ENCODE measurements around the gene GINS3. TPM values are rescaled to one million over a fixed set of nuclear protein-coding genes. Genes with fewer than 3 reads are reported as not detected.

Gene GINS3
- total RNA-seq, 1 experiment from 2014 or later, result 7.3 TPM

DNA sequence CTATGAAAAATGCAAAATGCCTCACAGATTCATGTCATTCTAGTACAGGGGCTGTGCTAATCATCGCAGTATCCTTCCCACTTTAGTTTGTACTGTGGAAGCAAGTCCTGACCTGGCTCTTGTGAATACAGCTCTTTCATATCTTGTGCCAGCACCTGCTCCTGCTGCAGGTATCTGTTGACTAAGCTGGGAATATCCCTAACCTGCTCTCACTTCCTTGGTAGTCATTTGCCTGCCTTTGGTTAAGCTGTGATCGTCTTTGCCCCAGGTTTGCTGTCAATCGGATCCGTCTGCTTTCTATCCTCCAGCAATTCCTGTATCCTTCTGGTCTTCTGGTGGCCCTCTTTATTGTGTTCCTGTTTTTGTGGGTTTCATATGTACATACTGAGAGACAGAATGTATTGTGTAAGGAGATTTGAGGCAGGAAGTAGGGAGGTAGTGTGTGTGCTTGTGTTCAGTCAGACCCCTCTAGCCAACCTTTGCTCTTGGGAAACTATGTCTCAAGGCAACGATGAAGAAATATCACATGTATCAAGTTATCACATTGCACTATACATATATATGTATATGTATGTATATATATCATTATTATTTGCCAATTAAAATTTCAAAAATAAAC is 7.7 kb upstream of the GINS3 start:
- ChIA-PET POLR2A (no interaction called here), CTCF (no interaction called here)
- Mint-ChIP-seq H3K27ac (no peak overlapping the region), H3K9me3 (peaks cover 3% of the 10 kb centered on the region), H3K36me3 (no peaks in the 10 kb centered on the region), H3K4me3 (no peak overlapping the region), H3K27me3 (ENCODE audit: low read depth) (peaks cover 22% of the 10 kb centered on the region), H3K4me1 (no peaks in the 10 kb centered on the region)
- TF ChIP-seq, protein P1, sequence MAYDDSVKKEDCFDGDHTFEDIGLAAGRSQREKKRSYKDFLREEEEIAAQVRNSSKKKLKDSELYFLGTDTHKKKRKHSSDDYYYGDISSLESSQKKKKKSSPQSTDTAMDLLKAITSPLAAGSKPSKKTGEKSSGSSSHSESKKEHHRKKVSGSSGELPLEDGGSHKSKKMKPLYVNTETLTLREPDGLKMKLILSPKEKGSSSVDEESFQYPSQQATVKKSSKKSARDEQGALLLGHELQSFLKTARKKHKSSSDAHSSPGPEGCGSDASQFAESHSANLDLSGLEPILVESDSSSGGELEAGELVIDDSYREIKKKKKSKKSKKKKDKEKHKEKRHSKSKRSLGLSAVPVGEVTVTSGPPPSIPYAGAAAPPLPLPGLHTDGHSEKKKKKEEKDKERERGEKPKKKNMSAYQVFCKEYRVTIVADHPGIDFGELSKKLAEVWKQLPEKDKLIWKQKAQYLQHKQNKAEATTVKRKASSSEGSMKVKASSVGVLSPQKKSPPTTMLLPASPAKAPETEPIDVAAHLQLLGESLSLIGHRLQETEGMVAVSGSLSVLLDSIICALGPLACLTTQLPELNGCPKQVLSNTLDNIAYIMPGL (CRISPR knock-in tag; IDR thresholded peaks at IDR 0.05), result no peak
- no peak for TF ChIP-seq SOX15 (CRISPR knock-in tag; IDR thresholded peaks at IDR 0.05)
- no peak for TF ChIP-seq PRRX2 (CRISPR knock-in tag; IDR thresholded peaks at IDR 0.05)
- TF ChIP-seq, protein P2, sequence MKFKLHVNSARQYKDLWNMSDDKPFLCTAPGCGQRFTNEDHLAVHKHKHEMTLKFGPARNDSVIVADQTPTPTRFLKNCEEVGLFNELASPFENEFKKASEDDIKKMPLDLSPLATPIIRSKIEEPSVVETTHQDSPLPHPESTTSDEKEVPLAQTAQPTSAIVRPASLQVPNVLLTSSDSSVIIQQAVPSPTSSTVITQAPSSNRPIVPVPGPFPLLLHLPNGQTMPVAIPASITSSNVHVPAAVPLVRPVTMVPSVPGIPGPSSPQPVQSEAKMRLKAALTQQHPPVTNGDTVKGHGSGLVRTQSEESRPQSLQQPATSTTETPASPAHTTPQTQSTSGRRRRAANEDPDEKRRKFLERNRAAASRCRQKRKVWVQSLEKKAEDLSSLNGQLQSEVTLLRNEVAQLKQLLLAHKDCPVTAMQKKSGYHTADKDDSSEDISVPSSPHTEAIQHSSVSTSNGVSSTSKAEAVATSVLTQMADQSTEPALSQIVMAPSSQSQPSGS (CRISPR knock-in tag; IDR thresholded peaks at IDR 0.05; ENCODE audit: borderline replicate concordance, low read depth), result no peak
- no peak for TF ChIP-seq NFATC4 (CRISPR knock-in tag; IDR thresholded peaks at IDR 0.05)
- TF ChIP-seq EMX1 (CRISPR knock-in tag; IDR thresholded peaks at IDR 0.05), result no peak
- no peak for TF ChIP-seq ZNF232 (CRISPR knock-in tag; IDR thresholded peaks at IDR 0.05)
- TF ChIP-seq, protein P3, sequence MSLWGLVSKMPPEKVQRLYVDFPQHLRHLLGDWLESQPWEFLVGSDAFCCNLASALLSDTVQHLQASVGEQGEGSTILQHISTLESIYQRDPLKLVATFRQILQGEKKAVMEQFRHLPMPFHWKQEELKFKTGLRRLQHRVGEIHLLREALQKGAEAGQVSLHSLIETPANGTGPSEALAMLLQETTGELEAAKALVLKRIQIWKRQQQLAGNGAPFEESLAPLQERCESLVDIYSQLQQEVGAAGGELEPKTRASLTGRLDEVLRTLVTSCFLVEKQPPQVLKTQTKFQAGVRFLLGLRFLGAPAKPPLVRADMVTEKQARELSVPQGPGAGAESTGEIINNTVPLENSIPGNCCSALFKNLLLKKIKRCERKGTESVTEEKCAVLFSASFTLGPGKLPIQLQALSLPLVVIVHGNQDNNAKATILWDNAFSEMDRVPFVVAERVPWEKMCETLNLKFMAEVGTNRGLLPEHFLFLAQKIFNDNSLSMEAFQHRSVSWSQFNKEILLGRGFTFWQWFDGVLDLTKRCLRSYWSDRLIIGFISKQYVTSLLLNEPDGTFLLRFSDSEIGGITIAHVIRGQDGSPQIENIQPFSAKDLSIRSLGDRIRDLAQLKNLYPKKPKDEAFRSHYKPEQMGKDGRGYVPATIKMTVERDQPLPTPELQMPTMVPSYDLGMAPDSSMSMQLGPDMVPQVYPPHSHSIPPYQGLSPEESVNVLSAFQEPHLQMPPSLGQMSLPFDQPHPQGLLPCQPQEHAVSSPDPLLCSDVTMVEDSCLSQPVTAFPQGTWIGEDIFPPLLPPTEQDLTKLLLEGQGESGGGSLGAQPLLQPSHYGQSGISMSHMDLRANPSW (CRISPR knock-in tag; conservative IDR thresholded peaks at IDR 0.05; ENCODE audit: low read depth), result no peak
- no peak for TF ChIP-seq ZNF138 (CRISPR knock-in tag; conservative IDR thresholded peaks at IDR 0.05)
- TF ChIP-seq ATF1 (CRISPR knock-in tag; IDR thresholded peaks at IDR 0.05), result no peak
- TF ChIP-seq KAT7 (CRISPR knock-in tag; IDR thresholded peaks at IDR 0.05; ENCODE audit: borderline replicate concordance), result no peak
- TF ChIP-seq, protein P4, sequence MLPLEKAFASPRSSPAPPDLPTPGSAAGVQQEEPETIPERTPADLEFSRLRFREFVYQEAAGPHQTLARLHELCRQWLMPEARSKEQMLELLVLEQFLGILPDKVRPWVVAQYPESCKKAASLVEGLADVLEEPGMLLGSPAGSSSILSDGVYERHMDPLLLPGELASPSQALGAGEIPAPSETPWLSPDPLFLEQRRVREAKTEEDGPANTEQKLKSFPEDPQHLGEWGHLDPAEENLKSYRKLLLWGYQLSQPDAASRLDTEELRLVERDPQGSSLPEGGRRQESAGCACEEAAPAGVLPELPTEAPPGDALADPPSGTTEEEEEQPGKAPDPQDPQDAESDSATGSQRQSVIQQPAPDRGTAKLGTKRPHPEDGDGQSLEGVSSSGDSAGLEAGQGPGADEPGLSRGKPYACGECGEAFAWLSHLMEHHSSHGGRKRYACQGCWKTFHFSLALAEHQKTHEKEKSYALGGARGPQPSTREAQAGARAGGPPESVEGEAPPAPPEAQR (CRISPR knock-in tag; IDR thresholded peaks at IDR 0.05), result no peak
- TF ChIP-seq, protein P5, sequence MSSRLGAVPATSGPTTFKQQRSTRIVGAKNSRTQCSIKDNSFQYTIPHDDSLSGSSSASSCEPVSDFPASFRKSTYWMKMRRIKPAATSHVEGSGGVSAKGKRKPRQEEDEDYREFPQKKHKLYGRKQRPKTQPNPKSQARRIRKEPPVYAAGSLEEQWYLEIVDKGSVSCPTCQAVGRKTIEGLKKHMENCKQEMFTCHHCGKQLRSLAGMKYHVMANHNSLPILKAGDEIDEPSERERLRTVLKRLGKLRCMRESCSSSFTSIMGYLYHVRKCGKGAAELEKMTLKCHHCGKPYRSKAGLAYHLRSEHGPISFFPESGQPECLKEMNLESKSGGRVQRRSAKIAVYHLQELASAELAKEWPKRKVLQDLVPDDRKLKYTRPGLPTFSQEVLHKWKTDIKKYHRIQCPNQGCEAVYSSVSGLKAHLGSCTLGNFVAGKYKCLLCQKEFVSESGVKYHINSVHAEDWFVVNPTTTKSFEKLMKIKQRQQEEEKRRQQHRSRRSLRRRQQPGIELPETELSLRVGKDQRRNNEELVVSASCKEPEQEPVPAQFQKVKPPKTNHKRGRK (CRISPR knock-in tag; IDR thresholded peaks at IDR 0.05; ENCODE audit: borderline replicate concordance), result no peak
- TF ChIP-seq, protein P6, sequence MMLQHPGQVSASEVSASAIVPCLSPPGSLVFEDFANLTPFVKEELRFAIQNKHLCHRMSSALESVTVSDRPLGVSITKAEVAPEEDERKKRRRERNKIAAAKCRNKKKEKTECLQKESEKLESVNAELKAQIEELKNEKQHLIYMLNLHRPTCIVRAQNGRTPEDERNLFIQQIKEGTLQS (CRISPR knock-in tag; conservative IDR thresholded peaks at IDR 0.05), result no peak
- no peak for TF ChIP-seq ELF4 (CRISPR knock-in tag; IDR thresholded peaks at IDR 0.05; ENCODE audit: low read depth)
- TF ChIP-seq, protein P7, sequence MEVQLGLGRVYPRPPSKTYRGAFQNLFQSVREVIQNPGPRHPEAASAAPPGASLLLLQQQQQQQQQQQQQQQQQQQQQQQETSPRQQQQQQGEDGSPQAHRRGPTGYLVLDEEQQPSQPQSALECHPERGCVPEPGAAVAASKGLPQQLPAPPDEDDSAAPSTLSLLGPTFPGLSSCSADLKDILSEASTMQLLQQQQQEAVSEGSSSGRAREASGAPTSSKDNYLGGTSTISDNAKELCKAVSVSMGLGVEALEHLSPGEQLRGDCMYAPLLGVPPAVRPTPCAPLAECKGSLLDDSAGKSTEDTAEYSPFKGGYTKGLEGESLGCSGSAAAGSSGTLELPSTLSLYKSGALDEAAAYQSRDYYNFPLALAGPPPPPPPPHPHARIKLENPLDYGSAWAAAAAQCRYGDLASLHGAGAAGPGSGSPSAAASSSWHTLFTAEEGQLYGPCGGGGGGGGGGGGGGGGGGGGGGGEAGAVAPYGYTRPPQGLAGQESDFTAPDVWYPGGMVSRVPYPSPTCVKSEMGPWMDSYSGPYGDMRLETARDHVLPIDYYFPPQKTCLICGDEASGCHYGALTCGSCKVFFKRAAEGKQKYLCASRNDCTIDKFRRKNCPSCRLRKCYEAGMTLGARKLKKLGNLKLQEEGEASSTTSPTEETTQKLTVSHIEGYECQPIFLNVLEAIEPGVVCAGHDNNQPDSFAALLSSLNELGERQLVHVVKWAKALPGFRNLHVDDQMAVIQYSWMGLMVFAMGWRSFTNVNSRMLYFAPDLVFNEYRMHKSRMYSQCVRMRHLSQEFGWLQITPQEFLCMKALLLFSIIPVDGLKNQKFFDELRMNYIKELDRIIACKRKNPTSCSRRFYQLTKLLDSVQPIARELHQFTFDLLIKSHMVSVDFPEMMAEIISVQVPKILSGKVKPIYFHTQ (CRISPR knock-in tag; IDR thresholded peaks at IDR 0.05), result no peak
- TF ChIP-seq IRF2 (CRISPR knock-in tag; IDR thresholded peaks at IDR 0.05; ENCODE audit: borderline replicate concordance, low read depth), result no peak
- no peak for ATAC-seq
- no peak for DNase-seq (ENCODE audit: low spot score)
